ENCODE results near the gene IGFBP5. TPM values are rescaled to one million over a fixed set of nuclear protein-coding genes. Genes with fewer than 3 reads are reported as not detected.

The IGFBP5 gene
- total RNA-seq, 4 donors from 2014 or later = 480 to 2,812 (median 618) TPM

- H3K4me1 ChIP-seq = peaks cover 15 to 46% of the 10 kb centered on the region in 2 donors
- H3K9me3 ChIP-seq = no peaks in the 10 kb centered on the region
- no peak overlapping the region for H3K4me3 ChIP-seq
- intact Hi-C loops (cut with DNase I; ENCODE audit: low total_unique reads) = loop anchor here (10.0 kb wide), 2 partner anchors 829 to 1029 kb away; no protein-coding TSS in a partner anchor
- peak overlapping the region; percentile 93 to 95 for H3K27ac ChIP-seq
- TF ChIP-seq POLR2A (IDR thresholded peaks at IDR 0.05) (no peak), CTCF (IDR thresholded peaks at IDR 0.05) (no peak)
- H3K27me3 ChIP-seq = no peaks in the 10 kb centered on the region
- no peaks in the 10 kb centered on the region for H3K36me3 ChIP-seq
- DNase-seq = no peak
These were observed 9.9 kb downstream of the IGFBP5 start for GRCh38 chr2:216685327-216685875.

GRCh38 chr2:216683846-216684245 is 11.5 kb downstream of the IGFBP5 start:
- TF ChIP-seq POLR2A (IDR thresholded peaks at IDR 0.05) (no peak), CTCF (IDR thresholded peaks at IDR 0.05) (no peak)
- peaks cover 15 to 46% of the 10 kb centered on the region in 2 donors for H3K4me1 ChIP-seq

GRCh38 chr2:216681683-216682082 is 13.7 kb downstream of the IGFBP5 start:
- intact Hi-C loops (cut with DNase I; ENCODE audit: low total_unique reads) = loop anchor here (10.0 kb wide), 2 partner anchors 833 to 1033 kb away; no protein-coding TSS in a partner anchor
- Histone ChIP-seq H3K4me3 (no peak overlapping the region), H3K9me3 (no peaks in the 10 kb centered on the region), H3K36me3 (no peaks in the 10 kb centered on the region), H3K27ac (peak overlapping the region; percentile 81 to 93), H3K4me1 (peaks cover 10 to 27% of the 10 kb centered on the region in 2 donors), H3K27me3 (no peaks in the 10 kb centered on the region)
- no peak for TF ChIP-seq CTCF (IDR thresholded peaks at IDR 0.05)
- TF ChIP-seq POLR2A (IDR thresholded peaks at IDR 0.05) = no peak
- no peak for DNase-seq

More at GRCh38 chr2:216683846-216684245, 11.5 kb downstream of the IGFBP5 start:
- Histone ChIP-seq H3K36me3 (no peaks in the 10 kb centered on the region), H3K27me3 (no peaks in the 10 kb centered on the region), H3K4me3 (no peak overlapping the region), H3K27ac (peak overlapping the region; percentile 93 to 95), H3K9me3 (no peaks in the 10 kb centered on the region)
- intact Hi-C loops (cut with DNase I; ENCODE audit: low total_unique reads) = loop anchor here (10.0 kb wide), 2 partner anchors 831 to 1031 kb away; no protein-coding TSS in a partner anchor
- DNase-seq = peak; percentile 80 to 93

- H3K9me3 ChIP-seq = no peaks in the 10 kb centered on the region
- TF ChIP-seq CTCF (IDR thresholded peaks at IDR 0.05) = no peak
- no peak for TF ChIP-seq POLR2A (IDR thresholded peaks at IDR 0.05)
- intact Hi-C loops (cut with DNase I; ENCODE audit: low total_unique reads) = loop anchor here (10.0 kb wide), 2 partner anchors 834 to 1034 kb away; no protein-coding TSS in a partner anchor
- DNase-seq = no peak
- no peak overlapping the region for H3K4me3 ChIP-seq
- H3K27ac ChIP-seq = peak overlapping the region; percentile 81 to 93
- H3K27me3 ChIP-seq = no peaks in the 10 kb centered on the region
- H3K36me3 ChIP-seq = no peaks in the 10 kb centered on the region
- H3K4me1 ChIP-seq = peaks cover 10 to 24% of the 10 kb centered on the region in 2 donors
These were observed 14.3 kb downstream of the IGFBP5 start for GRCh38 chr2:216680951-216681629.

- peak in 1 of 2 donors; percentile 58 for DNase-seq
- no peak for TF ChIP-seq CTCF (IDR thresholded peaks at IDR 0.05)
- TF ChIP-seq POLR2A (IDR thresholded peaks at IDR 0.05) = no peak
- no peak overlapping the region for H3K4me3 ChIP-seq
- H3K9me3 ChIP-seq = no peaks in the 10 kb centered on the region
- peak overlapping the region; percentile 81 to 93 for H3K27ac ChIP-seq
- no peaks in the 10 kb centered on the region for H3K36me3 ChIP-seq
- intact Hi-C loops (cut with DNase I; ENCODE audit: low total_unique reads) = loop anchor here (10.0 kb wide), 2 partner anchors 835 to 1035 kb away; no protein-coding TSS in a partner anchor
- peaks cover 10 to 20% of the 10 kb centered on the region in 2 donors for H3K4me1 ChIP-seq
- H3K27me3 ChIP-seq = no peaks in the 10 kb centered on the region
These were observed 15.7 kb downstream of the IGFBP5 start for GRCh38 chr2:216679658-216680024.
